ENCODE data around the gene COX7A2L. TPM values are rescaled to one million over a fixed set of nuclear protein-coding genes. Genes with fewer than 3 reads are reported as not detected.
"Not testable (repeated sequence)": the region's sequence is repeated elsewhere in the genome, so short reads cannot be mapped to it uniquely, and the experiment has no call there.

The COX7A2L gene
- total RNA-seq, 1 donor from 2014 or later: 98.4 TPM

- ATAC-seq: no peak
Observed at GRCh38 chr2:42369532-42370229, 8.7 kb upstream of the COX7A2L start.

DNA sequence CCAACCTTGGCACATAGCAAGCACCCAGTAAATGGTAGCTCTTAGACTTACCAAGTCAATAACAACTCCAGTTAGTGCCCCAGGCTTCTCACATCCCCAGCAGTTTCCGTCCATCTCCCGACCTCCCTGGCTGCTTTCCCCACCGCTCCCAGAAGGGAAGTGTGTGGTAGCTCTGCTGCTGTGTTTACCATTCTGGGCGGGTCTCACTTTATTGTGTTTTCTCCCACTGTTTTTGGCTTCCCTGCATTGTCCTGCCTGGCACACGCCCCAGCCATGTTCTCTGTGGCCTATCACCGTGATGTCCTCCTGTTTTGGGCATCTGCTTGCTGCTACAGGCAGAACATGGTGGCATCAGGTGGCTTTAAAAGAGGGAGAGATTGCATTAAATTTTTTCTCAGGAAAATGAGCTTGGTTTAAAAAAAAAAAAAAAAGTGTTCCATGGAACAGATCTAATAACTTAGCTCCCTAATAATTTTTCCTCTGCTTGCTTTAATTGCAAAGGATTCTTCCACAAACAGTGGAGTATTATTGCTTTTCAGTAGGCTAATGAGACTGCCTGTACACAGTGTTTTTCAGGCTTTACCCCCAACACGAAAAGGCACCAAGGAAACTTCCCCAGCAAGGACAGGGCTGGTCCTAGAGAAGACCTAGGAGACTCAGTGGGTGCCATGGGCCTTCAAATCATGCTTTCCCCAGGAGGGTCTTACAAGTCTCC, 8.0 kb upstream of the COX7A2L start:
- ATAC-seq: peak; percentile 70
- DNase-seq: no peak
- intact Hi-C loops (cut with micrococcal nuclease): no loop called here

More at GRCh38 chr2:42369532-42370229, 8.7 kb upstream of the COX7A2L start:
- intact Hi-C loops (cut with micrococcal nuclease): no loop called here
- no peak for DNase-seq

- DNase-seq (no peak), ATAC-seq (no peak)
- intact Hi-C loops (cut with micrococcal nuclease): no loop called here
Observed at GRCh38 chr2:42367835-42368234, 6.8 kb upstream of the COX7A2L start.

DNA sequence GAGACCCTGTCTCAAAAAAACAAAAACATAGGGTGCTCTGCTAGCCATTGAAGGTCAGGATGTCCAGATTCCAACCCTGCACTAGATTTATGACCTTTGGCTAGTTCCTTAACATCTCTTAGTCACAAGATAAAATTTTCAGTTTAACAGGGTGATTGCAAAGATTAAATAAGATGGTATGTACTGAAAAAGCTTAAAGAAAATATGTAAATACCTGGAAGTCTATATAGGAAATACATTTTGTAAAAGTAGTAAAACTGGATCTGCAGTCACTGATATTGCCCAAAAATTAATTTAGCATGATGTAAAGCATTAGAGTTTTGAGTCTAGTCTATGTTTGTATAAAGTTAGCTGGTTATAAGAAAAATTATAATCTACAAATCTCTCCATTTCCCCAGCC, 5.4 kb upstream of the COX7A2L start:
- intact Hi-C loops (cut with micrococcal nuclease): no loop called here

GRCh38 chr2:42364658-42365057, 3.6 kb upstream of the COX7A2L start:
- intact Hi-C loops (cut with micrococcal nuclease): no loop called here
- DNase-seq (no peak), ATAC-seq (no peak)

More for the DNA sequence above, 5.4 kb upstream of the COX7A2L start:
- DNase-seq (no peak), ATAC-seq (no peak)

- intact Hi-C loops (cut with micrococcal nuclease): no loop called here
Observed at GRCh38 chr2:42363413-42363812, 2.4 kb upstream of the COX7A2L start.

GRCh38 chr2:42361728-42362283, 789 bp upstream of the COX7A2L start:
- intact Hi-C loops (cut with micrococcal nuclease): no loop called here
- DNase-seq (no peak), ATAC-seq (no peak)

More at GRCh38 chr2:42363413-42363812, 2.4 kb upstream of the COX7A2L start:
- ATAC-seq (no peak), DNase-seq (no peak)

DNA sequence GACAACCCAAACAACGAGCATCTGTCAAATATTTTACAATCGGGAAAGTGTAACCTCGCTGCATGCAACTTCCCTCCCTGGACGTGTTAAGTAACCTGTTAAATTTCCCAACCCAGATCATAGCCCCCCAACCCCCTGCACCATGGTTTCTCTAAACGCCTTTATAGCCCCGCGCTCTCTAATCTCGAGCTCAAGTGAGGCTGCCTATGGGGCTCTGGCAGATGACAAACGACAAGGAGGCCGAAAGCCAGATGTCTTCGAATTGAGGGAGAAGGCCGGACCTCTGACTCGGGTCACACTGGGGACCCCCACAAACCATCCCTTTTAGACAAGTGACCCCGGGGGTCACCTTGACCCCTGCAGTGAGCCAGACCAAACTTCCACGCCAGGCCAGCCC, 526 bp downstream of the COX7A2L start:
- DNase-seq (no peak), ATAC-seq (peak; percentile 1)
- intact Hi-C loops (cut with micrococcal nuclease): no loop called here

DNA sequence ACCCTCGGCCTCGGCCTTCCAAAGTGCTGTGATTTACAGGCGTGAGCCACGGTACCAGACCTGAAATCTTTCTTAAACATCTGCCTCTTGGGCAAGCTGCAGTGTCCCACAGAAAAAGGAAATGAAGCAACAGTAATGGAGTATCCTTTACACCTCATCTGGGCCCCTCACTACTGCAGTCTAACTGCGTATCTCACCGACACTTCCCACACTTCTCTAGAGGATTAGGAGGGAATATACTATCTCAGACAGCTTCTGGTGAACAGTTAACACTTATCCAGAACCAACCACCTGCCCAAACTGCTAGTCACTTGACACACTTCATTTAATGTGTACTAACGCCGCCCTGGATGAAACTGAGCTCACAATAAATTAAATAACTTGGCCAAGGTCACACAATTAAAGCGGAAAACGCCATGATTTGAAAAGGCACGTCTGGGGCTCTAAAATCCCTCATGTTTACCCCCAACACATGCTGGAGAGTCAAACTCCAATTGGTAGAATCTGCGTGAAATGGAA, 993 bp downstream of the COX7A2L start:
- ATAC-seq (no peak), DNase-seq (no peak)
- intact Hi-C loops (cut with micrococcal nuclease): no loop called here

DNA sequence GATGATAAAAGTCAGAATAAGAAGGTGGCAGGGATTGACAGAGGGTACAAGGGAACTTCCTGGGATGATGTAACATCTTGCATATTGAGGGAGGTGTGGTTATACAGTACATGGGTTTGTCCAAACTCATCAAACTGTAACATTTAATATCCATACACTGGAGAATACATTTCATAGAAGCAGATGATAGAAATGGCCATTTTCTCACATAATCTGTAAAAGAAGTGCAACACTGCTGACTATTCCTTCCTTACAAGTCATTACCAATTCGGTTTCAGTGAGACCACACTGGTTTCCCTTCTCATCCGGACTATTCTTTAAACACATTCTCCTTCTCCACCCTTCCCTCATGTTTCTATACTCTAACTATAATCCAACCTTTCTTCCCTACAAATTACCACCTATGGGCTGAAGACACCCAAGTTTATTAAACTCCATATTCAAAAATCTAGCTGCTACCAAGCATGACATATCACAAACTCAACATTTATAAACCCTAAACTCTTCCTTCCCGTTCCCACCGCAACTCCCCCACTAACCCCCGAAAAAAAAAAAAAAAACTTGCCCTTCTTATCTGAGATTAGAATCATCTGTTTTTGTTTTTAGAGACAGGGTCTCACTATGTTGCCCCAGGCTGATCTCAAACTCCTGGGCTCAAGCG, 1.6 kb downstream of the COX7A2L start:
- DNase-seq (no peak), ATAC-seq (no peak)
- intact Hi-C loops (cut with micrococcal nuclease): no loop called here

DNA sequence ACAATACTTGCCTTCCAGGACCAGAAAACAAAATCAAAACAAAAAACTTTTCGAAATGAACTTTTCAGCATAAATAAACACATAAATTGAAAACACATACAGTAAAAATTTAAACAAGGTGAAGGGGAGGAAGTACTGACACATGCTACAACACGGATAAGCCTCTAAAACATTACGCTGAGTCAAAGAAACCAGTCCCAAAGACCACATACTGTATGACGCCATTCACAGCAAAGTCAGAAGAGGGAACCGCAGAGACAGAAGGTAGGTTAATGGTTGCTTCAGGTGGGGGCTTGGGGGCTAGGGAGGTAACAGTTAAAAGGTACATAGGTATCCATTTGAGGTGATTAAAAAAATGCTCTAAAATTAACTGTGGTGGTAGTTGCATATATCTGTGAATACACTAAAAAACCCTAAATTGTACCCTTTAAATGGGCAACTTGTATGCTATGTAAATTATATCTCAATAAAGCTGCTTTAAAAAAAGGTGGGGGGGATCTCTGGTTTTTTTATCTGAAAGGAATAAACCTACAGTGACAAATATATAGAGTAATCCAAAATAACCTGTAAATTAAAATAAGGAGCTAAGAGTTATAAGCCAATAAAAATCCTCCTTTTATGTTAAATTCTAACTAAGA, 7.1 kb downstream of the COX7A2L start:
- DNase-seq (no peak), ATAC-seq (peak; percentile 17)
- intact Hi-C loops (cut with micrococcal nuclease): no loop called here

- no peak for DNase-seq
- no peak for ATAC-seq
- intact Hi-C loops (cut with micrococcal nuclease): no loop called here
Observed at GRCh38 chr2:42351864-42352263, 9.2 kb downstream of the COX7A2L start.

DNA sequence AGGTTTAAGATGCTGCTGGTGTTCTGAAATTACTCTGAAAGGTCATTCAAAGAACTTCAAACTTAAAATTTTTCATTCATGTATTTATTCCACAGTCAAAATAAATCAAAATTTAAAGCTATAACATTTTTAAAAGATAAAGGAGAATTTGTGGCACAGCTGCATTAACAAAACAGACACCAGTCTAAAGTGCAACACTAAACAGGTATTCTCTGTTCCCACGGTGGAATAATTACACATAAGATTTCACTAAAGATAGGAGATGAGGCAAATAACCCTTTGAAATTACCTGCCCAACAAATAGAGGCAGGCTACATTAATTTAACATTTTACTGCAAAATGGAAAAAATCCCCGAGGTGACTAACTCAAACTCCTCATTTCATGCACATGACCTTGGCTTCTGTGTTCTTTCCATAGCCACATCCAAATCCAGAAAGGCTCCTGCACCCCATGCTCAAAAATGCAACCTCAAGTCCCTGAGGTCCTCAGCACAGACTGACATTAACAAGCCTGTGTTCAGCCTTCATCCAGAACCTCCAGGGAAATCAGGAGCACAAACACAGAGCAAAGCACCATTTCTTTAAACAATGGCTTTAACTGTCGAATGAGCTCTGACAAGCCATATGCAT, 10.5 kb downstream of the COX7A2L start:
- ATAC-seq: no peak
- intact Hi-C loops (cut with micrococcal nuclease): no loop called here
- no peak for DNase-seq

DNA sequence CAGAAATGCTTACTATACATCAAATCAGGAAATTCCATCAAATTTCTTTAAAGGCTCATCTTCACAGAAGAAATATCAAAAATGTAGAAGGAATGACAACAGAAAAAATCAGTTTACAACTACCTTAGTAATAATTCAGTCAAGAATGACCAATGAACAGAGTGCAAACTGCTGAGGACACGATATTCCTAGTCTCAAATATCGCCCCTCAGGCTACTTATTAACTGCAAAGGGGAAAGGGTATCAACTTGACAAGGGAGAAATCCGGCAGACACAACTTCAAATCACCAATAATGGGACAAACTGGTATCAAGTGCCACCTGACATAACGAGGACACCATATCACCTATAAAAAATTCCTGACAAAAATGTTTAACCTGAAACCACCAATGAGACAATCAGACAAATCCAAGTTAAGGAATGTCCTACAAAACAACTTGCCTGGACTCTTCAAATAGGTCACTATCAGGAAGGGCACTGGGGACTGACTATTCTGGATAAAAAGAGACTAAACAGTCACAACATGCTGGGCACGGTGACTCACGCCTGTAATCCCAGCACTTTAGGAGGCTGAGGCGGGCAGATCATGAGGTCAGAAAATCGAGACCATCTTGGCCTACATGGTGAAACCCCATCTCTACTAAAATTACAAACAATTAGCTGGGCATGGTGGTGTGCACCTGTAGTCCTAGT, 12.8 kb downstream of the COX7A2L start:
- intact Hi-C loops (cut with micrococcal nuclease): no loop called here

DNA sequence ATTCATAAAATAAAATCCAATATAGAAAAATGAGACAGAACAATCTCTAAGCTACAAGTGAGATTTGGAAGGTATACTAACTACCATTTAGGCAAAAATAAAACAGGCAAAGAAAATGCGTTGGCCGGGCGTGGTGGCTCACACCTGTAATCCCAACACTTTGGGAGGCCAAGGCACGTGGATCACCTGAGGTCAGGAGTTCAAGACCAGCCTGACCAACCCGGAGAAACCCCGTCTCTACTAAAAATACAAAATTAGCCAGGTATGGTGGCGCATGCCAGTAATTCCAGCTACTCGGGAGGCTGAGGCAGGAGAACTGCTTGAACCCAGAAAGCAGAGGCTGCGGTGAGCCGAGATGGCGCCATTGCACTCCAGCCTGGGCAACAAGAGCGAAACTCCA, 13.5 kb downstream of the COX7A2L start:
- intact Hi-C loops (cut with micrococcal nuclease); ATAC-seq; DNase-seq: not testable (repeated sequence)

More for the DNA sequence above, 12.8 kb downstream of the COX7A2L start:
- ATAC-seq (no peak), DNase-seq (no peak)

GRCh38 chr2:42346856-42347255, 14.2 kb downstream of the COX7A2L start:
- intact Hi-C loops (cut with micrococcal nuclease); DNase-seq: not testable (repeated sequence)

DNA sequence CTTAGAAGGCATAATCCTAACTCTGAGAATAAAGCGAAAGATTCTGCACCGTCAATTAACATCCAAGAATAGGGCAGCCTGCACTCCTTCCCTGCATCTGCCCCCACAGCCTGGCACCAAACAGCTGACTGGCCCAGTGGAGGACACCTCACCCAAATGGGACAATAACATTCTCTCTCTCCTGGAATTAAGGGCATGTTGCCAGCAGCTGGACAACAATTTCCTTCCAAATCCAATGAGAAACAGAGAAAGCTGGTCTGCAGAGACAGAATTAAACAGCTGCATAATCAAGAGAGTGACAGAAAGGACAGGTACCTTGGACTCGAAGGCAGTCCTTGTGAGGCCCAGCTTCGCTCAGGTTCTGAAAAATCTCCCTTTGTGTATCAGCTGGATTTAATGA, 15.0 kb downstream of the COX7A2L start:
- DNase-seq (no peak), ATAC-seq (no peak)
- intact Hi-C loops (cut with micrococcal nuclease): no loop called here

More at GRCh38 chr2:42346856-42347255, 14.2 kb downstream of the COX7A2L start:
- not testable (repeated sequence) for ATAC-seq

DNA sequence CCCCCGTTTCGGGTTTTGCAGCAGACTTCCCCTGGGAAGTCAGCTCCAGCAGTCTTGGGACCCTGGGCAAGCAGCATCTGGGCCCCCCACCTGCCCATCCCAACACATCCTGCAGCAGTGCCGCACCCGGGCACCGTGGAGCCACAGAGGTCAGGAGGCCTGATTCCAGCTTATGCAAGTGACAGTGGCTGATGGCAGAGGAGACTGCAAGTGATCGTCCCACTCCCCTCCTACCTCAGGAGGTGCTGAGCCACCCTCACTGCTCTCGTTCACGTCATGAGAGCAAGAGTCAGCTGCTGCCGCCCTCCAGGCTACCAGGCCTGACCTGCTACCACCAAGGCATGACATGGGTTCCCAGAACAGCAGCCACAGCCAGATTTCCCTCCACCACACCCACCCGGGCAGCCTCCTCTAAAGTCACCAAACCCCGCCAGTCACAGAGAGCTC, 18.2 kb downstream of the COX7A2L start:
- intact Hi-C loops (cut with micrococcal nuclease): no loop called here
- ATAC-seq (peak; percentile 12), DNase-seq (no peak)
